Skeletal muscle tissue (tissue), 4 donors: ENCODE measurements around the gene TRPV4. TPM values are rescaled to one million over a fixed set of nuclear protein-coding genes. Genes with fewer than 3 reads are reported as not detected.
A peak's percentile ranks its signal among the peaks of the same experiment; 100 is the strongest.

ENCODE experiments used
- H3K27ac ChIP-seq: one replicate; pipeline ENCODE4 v1.7.0; 2013; ENCODE audit warnings: mild to moderate bottlenecking, low read depth, low read length, inconsistent platforms
- H3K27me3 ChIP-seq, 3 donors: one replicate each; pipeline ENCODE4 v1.7.0; 2013; ENCODE audit warnings: low read length in 3 of 3; ENCODE audit not compliant: control insufficient read depth in 3 of 3, insufficient read depth in 3 of 3
- H3K36me3 ChIP-seq, 3 donors: one replicate each; pipeline ENCODE4 v1.7.0; 2013; ENCODE audit warnings: low read length in 3 of 3; ENCODE audit not compliant: control insufficient read depth in 3 of 3, insufficient read depth in 3 of 3
- H3K4me1 ChIP-seq, 3 donors: one replicate each; pipeline ENCODE4 v1.7.0; 2013; ENCODE audit warnings: low read length in 3 of 3, mild to moderate bottlenecking in 3 of 3; ENCODE audit not compliant: control insufficient read depth in 3 of 3, insufficient read depth in 3 of 3
- H3K4me3 ChIP-seq, 3 donors: one replicate each; pipeline ENCODE4 v1.7.0; 2013; ENCODE audit warnings: low read length in 3 of 3
- H3K9ac ChIP-seq, 3 donors: one replicate each; pipeline ENCODE4 v1.7.0; 2013; ENCODE audit warnings: low read length in 3 of 3, mild to moderate bottlenecking in 3 of 3, moderate library complexity in 2 of 3, low read depth in 1 of 3
- H3K9me3 ChIP-seq, 3 donors: one replicate each; pipeline ENCODE4 v1.7.0; 2013; ENCODE audit warnings: low read length in 3 of 3; ENCODE audit not compliant: control insufficient read depth in 3 of 3
- total RNA-seq: library from RNA; depleted of rRNA; stranded (reverse); fragments of >200 nt; gene quantifications from one replicate; pipeline ENCODE4 v1.2.3, GENCODE V29; 2014
- donor health status: Osteomylitis.

The TRPV4 gene
- total RNA-seq, 1 donor from 2014 or later: 0.52 TPM

GRCh38 chr12:109810954-109811623, 22.1 kb downstream of the TRPV4 start:
- H3K36me3 ChIP-seq: no peaks in the 10 kb centered on the region
- no peak overlapping the region for H3K4me3 ChIP-seq
- no peaks in the 10 kb centered on the region for H3K9me3 ChIP-seq
- H3K27me3 ChIP-seq: peaks cover 0 to 13% (median 4%) of the 10 kb centered on the region in 3 donors
- H3K27ac ChIP-seq: no peak overlapping the region
- no peak overlapping the region for H3K9ac ChIP-seq
- no peaks in the 10 kb centered on the region for H3K4me1 ChIP-seq

GRCh38 chr12:109808876-109809646, 24.1 kb downstream of the TRPV4 start:
- Histone ChIP-seq H3K27ac (no peak overlapping the region), H3K9me3 (no peaks in the 10 kb centered on the region), H3K4me1 (peaks cover 0 to 4% (median 0%) of the 10 kb centered on the region in 3 donors), H3K36me3 (no peaks in the 10 kb centered on the region), H3K4me3 (no peak overlapping the region), H3K9ac (no peak overlapping the region), H3K27me3 (peaks cover 0 to 4% (median 0%) of the 10 kb centered on the region in 3 donors)

- H3K27me3 ChIP-seq: no peaks in the 10 kb centered on the region
- H3K36me3 ChIP-seq: no peaks in the 10 kb centered on the region
Observed at GRCh38 chr12:109807954-109808643, 25.1 kb downstream of the TRPV4 start.

GRCh38 chr12:109804820-109805761, 28.1 kb downstream of the TRPV4 start:
- Histone ChIP-seq H3K4me3 (no peak overlapping the region), H3K9me3 (no peaks in the 10 kb centered on the region), H3K9ac (peak overlapping the region in 1 of 3 donors; percentile 33), H3K27ac (no peak overlapping the region), H3K36me3 (no peaks in the 10 kb centered on the region), H3K4me1 (peaks cover 0 to 4% (median 0%) of the 10 kb centered on the region in 3 donors), H3K27me3 (no peaks in the 10 kb centered on the region)

More at GRCh38 chr12:109807954-109808643, 25.1 kb downstream of the TRPV4 start:
- Histone ChIP-seq H3K9ac (no peak overlapping the region), H3K27ac (no peak overlapping the region), H3K9me3 (no peaks in the 10 kb centered on the region), H3K4me3 (no peak overlapping the region), H3K4me1 (peaks cover 0 to 4% (median 0%) of the 10 kb centered on the region in 3 donors)

- no peaks in the 10 kb centered on the region for H3K27me3 ChIP-seq
- H3K4me1 ChIP-seq: peaks cover 0 to 4% (median 0%) of the 10 kb centered on the region in 3 donors
- H3K4me3 ChIP-seq: no peak overlapping the region
- no peaks in the 10 kb centered on the region for H3K9me3 ChIP-seq
- H3K36me3 ChIP-seq: no peaks in the 10 kb centered on the region
- H3K9ac ChIP-seq: no peak overlapping the region
- H3K27ac ChIP-seq: no peak overlapping the region
Observed at GRCh38 chr12:109803678-109804077, 29.5 kb downstream of the TRPV4 start.

GRCh38 chr12:109802828-109803227, 30.4 kb downstream of the TRPV4 start:
- no peak overlapping the region for H3K9ac ChIP-seq
- H3K9me3 ChIP-seq: no peaks in the 10 kb centered on the region
- no peak overlapping the region for H3K27ac ChIP-seq
- H3K27me3 ChIP-seq: no peaks in the 10 kb centered on the region
- H3K36me3 ChIP-seq: no peaks in the 10 kb centered on the region
- H3K4me3 ChIP-seq: no peak overlapping the region
- peaks cover 0 to 4% (median 0%) of the 10 kb centered on the region in 3 donors for H3K4me1 ChIP-seq

GRCh38 chr12:109800536-109800935, 32.7 kb downstream of the TRPV4 start:
- Histone ChIP-seq H3K27ac (no peak overlapping the region), H3K4me3 (no peak overlapping the region), H3K27me3 (no peaks in the 10 kb centered on the region), H3K9ac (no peak overlapping the region), H3K36me3 (no peaks in the 10 kb centered on the region), H3K4me1 (peaks cover 0 to 4% (median 0%) of the 10 kb centered on the region in 3 donors), H3K9me3 (no peaks in the 10 kb centered on the region)

- no peak overlapping the region for H3K9ac ChIP-seq
- H3K27ac ChIP-seq: no peak overlapping the region
- H3K9me3 ChIP-seq: no peaks in the 10 kb centered on the region
- no peaks in the 10 kb centered on the region for H3K27me3 ChIP-seq
- H3K4me1 ChIP-seq: no peaks in the 10 kb centered on the region
- no peak overlapping the region for H3K4me3 ChIP-seq
- no peaks in the 10 kb centered on the region for H3K36me3 ChIP-seq
Observed at GRCh38 chr12:109798691-109799090, 34.5 kb downstream of the TRPV4 start.

GRCh38 chr12:109797905-109798669, 35.1 kb downstream of the TRPV4 start:
- H3K9ac ChIP-seq: no peak overlapping the region
- no peak overlapping the region for H3K27ac ChIP-seq
- H3K27me3 ChIP-seq: no peaks in the 10 kb centered on the region
- no peaks in the 10 kb centered on the region for H3K36me3 ChIP-seq
- H3K4me1 ChIP-seq: no peaks in the 10 kb centered on the region
- H3K9me3 ChIP-seq: no peaks in the 10 kb centered on the region
- no peak overlapping the region for H3K4me3 ChIP-seq
